Fibroblast of pulmonary artery (primary cell): ENCODE measurements around the gene ANKRD42.

Source experiments
- DNase-seq: peaks from one replicate; pipeline ENCODE4 v3.0.0-alpha.2; 2010; ENCODE audit warnings: low read depth
- H3K4me3 ChIP-seq: replicated peaks from 2 replicates; pipeline ENCODE4 v1.5.1; 2011; ENCODE audit warnings: low read depth, mild to moderate bottlenecking, control low read depth, low read length, moderate library complexity
- CTCF ChIP-seq: IDR thresholded peaks from 2 replicates; pipeline ENCODE4 v1.5.1; 2011; ENCODE audit warnings: mild to moderate bottlenecking, control low read depth, low read length, inconsistent platforms; ENCODE audit errors: missing control alignments

The ANKRD42 gene

GRCh38 chr11:83191986-83192385 lies 1.5 kb upstream of the ANKRD42 start:
- DNase-seq, result no peak
- TF ChIP-seq CTCF, result no peak
- H3K4me3 ChIP-seq, result peak overlapping the region; percentile 71

GRCh38 chr11:83192606-83193245 lies 786 bp upstream of the ANKRD42 start:
- peak overlapping the region; percentile 71 for H3K4me3 ChIP-seq
- no peak for TF ChIP-seq CTCF
- peak; percentile 41 for DNase-seq

DNA sequence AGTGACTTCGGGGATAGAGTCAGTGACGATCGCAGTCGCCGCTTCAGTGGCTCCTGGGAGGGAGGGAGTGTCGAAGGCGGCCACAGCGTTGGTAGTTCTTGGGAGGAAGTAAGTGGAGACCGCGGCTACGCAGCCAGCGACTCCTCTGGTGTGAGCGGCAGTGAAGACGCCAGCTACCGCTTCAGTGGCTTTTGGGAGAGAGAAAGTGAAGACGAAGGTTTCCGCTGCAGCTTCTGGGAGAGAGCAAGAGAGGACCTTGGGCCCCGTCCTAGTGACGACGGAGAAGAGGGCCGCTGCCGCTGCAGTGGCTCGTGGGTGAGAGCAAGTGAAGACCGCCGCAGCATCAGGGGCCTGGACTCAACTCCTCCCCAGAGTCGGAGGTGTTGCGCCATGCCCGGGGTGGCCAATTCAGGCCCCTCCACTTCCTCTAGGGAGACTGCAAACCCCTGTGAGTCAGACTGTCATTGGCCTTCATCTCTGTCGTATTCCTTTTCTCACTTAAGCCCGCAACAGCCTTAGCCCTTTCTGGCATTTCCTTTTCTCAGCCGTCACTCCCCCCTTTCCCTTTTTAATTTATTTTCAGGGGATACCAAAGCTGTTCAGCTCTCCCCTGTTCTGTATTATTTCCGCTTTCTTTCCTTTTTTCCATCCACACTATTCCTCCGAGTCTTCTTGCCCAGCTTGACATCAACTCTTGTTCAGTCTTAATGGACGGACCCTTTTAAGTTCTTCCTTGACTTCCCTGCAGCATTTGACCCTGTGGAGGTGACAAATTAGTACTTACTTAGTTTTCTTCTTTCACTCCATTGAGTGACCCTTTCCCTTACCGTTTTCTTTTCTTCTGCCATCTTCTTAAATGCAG lies 1.0 kb downstream of the ANKRD42 start:
- peak; percentile 84 for DNase-seq
- no peak for TF ChIP-seq CTCF
- peak overlapping the region; percentile 71 for H3K4me3 ChIP-seq

DNA sequence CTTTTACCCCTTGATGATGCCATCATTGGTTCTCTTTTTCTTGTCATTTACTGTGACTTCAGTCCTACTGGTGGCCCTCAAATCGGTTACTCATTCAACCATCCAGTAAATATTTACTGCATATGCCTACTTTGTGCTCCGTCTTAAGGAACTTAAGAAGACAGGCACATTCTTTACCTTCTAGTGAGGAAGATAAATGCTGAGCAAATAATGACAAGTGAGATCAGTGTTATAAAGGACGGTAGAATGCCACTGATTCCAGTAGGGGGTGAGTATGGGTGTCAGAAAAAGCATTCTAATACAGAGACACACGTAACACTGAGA lies 1.6 kb downstream of the ANKRD42 start:
- peak; percentile 11 for DNase-seq
- no peak for TF ChIP-seq CTCF
- H3K4me3 ChIP-seq, result peak overlapping the region; percentile 71

DNA sequence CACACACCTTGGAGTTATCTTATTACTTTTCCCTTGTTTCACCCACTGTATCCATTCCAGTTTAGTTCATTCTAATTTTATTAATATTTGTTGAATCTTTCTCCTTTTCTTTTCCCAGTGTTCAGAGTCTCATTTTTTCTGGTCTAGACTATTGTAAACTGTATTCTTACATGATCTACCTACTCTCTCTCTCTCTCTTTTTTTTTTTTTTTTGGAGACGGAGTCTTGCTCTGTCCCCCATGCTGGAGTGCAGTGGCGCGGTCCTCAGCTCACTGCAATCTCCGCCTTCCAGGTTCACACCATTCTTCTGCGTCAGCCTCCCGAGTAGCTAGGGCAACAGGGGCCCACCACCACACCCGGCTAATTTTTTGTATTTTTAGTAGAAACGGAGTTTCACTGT lies 2.1 kb downstream of the ANKRD42 start:
- H3K4me3 ChIP-seq, result no peak overlapping the region
- TF ChIP-seq CTCF, result no peak

DNA sequence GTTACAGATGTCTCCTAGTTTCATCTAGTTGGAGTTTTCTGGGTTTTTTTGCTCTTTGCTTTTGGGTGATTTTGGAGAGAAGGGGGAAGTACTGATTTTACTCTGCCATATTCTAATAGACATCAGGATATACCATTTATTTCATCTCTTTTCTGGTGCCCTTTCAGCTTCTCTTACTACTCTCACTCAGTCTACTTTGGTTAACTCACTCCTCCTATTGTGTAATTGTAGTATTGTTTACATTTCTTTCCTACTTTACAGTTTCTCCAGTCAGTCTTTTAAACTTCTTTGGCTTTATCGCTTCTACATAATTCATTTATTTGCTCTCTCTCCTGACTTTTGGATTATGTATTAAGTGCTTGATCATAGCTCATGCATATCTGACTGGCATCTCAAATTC lies 6.5 kb downstream of the ANKRD42 start:
- no peak for DNase-seq
- H3K4me3 ChIP-seq, result no peak overlapping the region
- TF ChIP-seq CTCF, result no peak

More for the DNA sequence above, 2.1 kb downstream of the ANKRD42 start:
- no peak for DNase-seq

GRCh38 chr11:83205608-83206185 lies 12.2 kb downstream of the ANKRD42 start:
- no peak for TF ChIP-seq CTCF
- H3K4me3 ChIP-seq, result no peak overlapping the region
- no peak for DNase-seq
